Endothelial cell of umbilical vein (primary cell): Measurements from ENCODE around the gene ZBTB20. TPM values are rescaled to one million over a fixed set of nuclear protein-coding genes. Genes with fewer than 3 reads are reported as not detected.

Experiments used
- BruUV-seq: library from RNA; stranded (reverse); fragments of 400-500 nt; replicated peaks from 2 replicates; lab custom pipeline; 2021; lab: Mats Ljungman, UMichigan
- CTCF ChIA-PET: fragments of 300-600, 350-600 bp; sonication (Branson Sonifier 250); formaldehyde crosslinking; loops from one replicate; lab custom pipeline; 2021; ENCODE audit warnings: antibody characterized with exemption, inconsistent platforms; lab: Charles Lee
- POLR2A ChIA-PET: fragments of 300-600, 350-600 bp; sonication (Branson Sonifier 250); formaldehyde crosslinking; loops from one replicate; lab custom pipeline; 2021; ENCODE audit warnings: antibody characterized with exemption, inconsistent platforms; lab: Charles Lee
- DNase-seq: peaks from one replicate; pipeline ENCODE4 v3.0.0-alpha.2; 2011; ENCODE audit warnings: low read depth, low spot score
- FAIRE-seq: peaks from 2 replicates; lab custom pipeline; 2011; peaks lifted over from hg19 to GRCh38; lab: Jason Lieb, UNC
- H2AFZ ChIP-seq: 2 replicates; pipeline ENCODE4 v1.6.0; 2012; ENCODE audit warnings: low read depth, low read length, control low read depth, inconsistent platforms
- H3K27ac ChIP-seq: 2 replicates; pipeline ENCODE4 v1.5.1; 2011; ENCODE audit warnings: low read depth, mild to moderate bottlenecking, control low read depth, low read length, moderate library complexity; ENCODE audit not compliant: insufficient read depth
- H3K27me3 ChIP-seq, 2 experiments: 2 replicates each; pipeline versions ENCODE4 v1.6.0 to v1.6.1; 2011; ENCODE audit warnings: low read length in 2 of 2, mixed read lengths in 1 of 2; ENCODE audit not compliant: control insufficient read depth in 2 of 2, insufficient read depth in 2 of 2
- H3K36me3 ChIP-seq, 2 experiments: 2 replicates in 1 of 2; 3 replicates in 1 of 2; pipeline ENCODE4 v1.5.1; 2011; ENCODE audit warnings: low read length in 2 of 2, mild to moderate bottlenecking in 1 of 2, moderate library complexity in 1 of 2; ENCODE audit not compliant: control insufficient read depth in 2 of 2, insufficient read depth in 2 of 2; ENCODE audit errors: extremely low read depth in 1 of 2
- H3K4me1 ChIP-seq: 3 replicates; pipeline ENCODE4 v1.5.1; 2011; ENCODE audit warnings: mild to moderate bottlenecking, low read length; ENCODE audit not compliant: control insufficient read depth, insufficient read depth; ENCODE audit errors: extremely low read depth
- H3K4me2 ChIP-seq: 2 replicates; pipeline ENCODE4 v1.6.1; 2011; ENCODE audit warnings: low read length, control low read depth, mixed read lengths; ENCODE audit not compliant: insufficient read depth
- H3K4me3 ChIP-seq, 3 experiments: fragments of 200-600 bp in 1 of 3; sonication (generic), shearing (Covaris generic) in 1 of 3; replicated peaks in 1 of 3; 2 replicates each; pipeline ENCODE4 v1.5.1; 2011 to 2016; ENCODE audit warnings: control low read depth in 3 of 3, low read length in 3 of 3, mild to moderate bottlenecking in 2 of 3, inconsistent platforms in 1 of 3, low read depth in 1 of 3, moderate library complexity in 1 of 3; ENCODE audit not compliant: insufficient read depth in 1 of 3
- H3K79me2 ChIP-seq: 2 replicates; pipeline ENCODE4 v1.6.0; 2012; ENCODE audit warnings: low read length, inconsistent platforms; ENCODE audit not compliant: control insufficient read depth, insufficient read depth
- H3K9ac ChIP-seq: replicated peaks from 2 replicates; pipeline ENCODE3; 2011; ENCODE audit warnings: low read length, control low read depth; ENCODE audit not compliant: insufficient read depth; ENCODE audit errors: extremely low read depth
- H3K9me1 ChIP-seq: replicated peaks from 3 replicates; pipeline ENCODE4 v1.6.0; 2011; ENCODE audit warnings: mild to moderate bottlenecking, low read length; ENCODE audit not compliant: control insufficient read depth, insufficient read depth; ENCODE audit errors: extremely low read depth
- H3K9me3 ChIP-seq: replicated peaks from 2 replicates; pipeline ENCODE4 v1.5.1; 2012; ENCODE audit warnings: low read length, inconsistent platforms; ENCODE audit not compliant: control insufficient read depth, insufficient read depth
- H4K20me1 ChIP-seq: replicated peaks from 2 replicates; pipeline ENCODE3; 2011; ENCODE audit warnings: mild to moderate bottlenecking, low read length; ENCODE audit not compliant: control insufficient read depth, insufficient read depth; ENCODE audit errors: extremely low read depth
- CTCF ChIP-seq, 2 donors: IDR thresholded peaks; 1 replicate in 1 of 2; 2 replicates in 1 of 2; pipeline ENCODE4 v1.5.1; 2011; ENCODE audit warnings: low read length in 2 of 2, mild to moderate bottlenecking in 2 of 2, moderate library complexity in 2 of 2, control low read depth in 1 of 2, inconsistent platforms in 1 of 2, low read depth in 1 of 2; ENCODE audit not compliant: insufficient read depth in 1 of 2; ENCODE audit errors: extremely low read depth in 1 of 2
- EZH2 ChIP-seq: IDR thresholded peaks from 2 replicates; pipeline ENCODE4 v1.6.1; 2012; ENCODE audit warnings: borderline replicate concordance, low read depth, mild to moderate bottlenecking, moderate library complexity, low read length, inconsistent platforms; ENCODE audit not compliant: severe bottlenecking
- FOS ChIP-seq: IDR thresholded peaks from 2 replicates; pipeline ENCODE4 v1.6.1; 2011; ENCODE audit warnings: mild to moderate bottlenecking, low read length, moderate library complexity, borderline replicate concordance; ENCODE audit not compliant: insufficient read depth
- GATA2 ChIP-seq: IDR thresholded peaks from 2 replicates; pipeline ENCODE4 v1.7.0; 2011; ENCODE audit warnings: low read depth, mild to moderate bottlenecking, moderate library complexity, mixed read lengths, low read length; ENCODE audit not compliant: insufficient read length, insufficient read depth
- MAX ChIP-seq: IDR thresholded peaks from 2 replicates; pipeline ENCODE4 v1.6.1; 2011; ENCODE audit not compliant: insufficient read depth, insufficient read length
- MYC ChIP-seq: IDR thresholded peaks from one replicate; pipeline ENCODE4 v1.6.1; 2011; ENCODE audit warnings: mild to moderate bottlenecking, low read depth, low read length
- POLR2A ChIP-seq: IDR thresholded peaks from 2 replicates; pipeline ENCODE4 v1.6.1; 2012; ENCODE audit warnings: low read depth, mild to moderate bottlenecking, control low read depth, low read length
- POLR2AphosphoS5 ChIP-seq: IDR thresholded peaks from 2 replicates; pipeline ENCODE4 v1.6.1; 2012; ENCODE audit warnings: low read depth, mild to moderate bottlenecking, control low read depth, low read length, moderate library complexity; ENCODE audit not compliant: insufficient read depth
- dilution Hi-C: fragments of 300-500 bp; cut with MboI; formaldehyde crosslinking; loops from one replicate; pipeline ENCODE4 v1.15.0; 2019; ENCODE audit warnings: low sequenced_read_pairs; ENCODE audit not compliant: extremely low pct_ligation_motif_present
- intact Hi-C: fragments of 100-400 bp; cut with micrococcal nuclease; formaldehyde crosslinking; loops from one replicate; pipeline ENCODE4 v1.10.0; 2022
- polyA plus RNA-seq, 4 experiments: library from polyadenylated mRNA; depleted of rRNA in 3 of 4; stranded (reverse) in 3 of 4; unstranded in 1 of 4; fragments of >200 nt; gene quantifications; 2 replicates each; pipeline versions ENCODE4 v1.2.1 to v1.2.3, GENCODE V29; 2011 to 2012; ENCODE audit warnings: missing spikeins in 1 of 4
- total RNA-seq: library from RNA; stranded (reverse); gene quantifications from 2 replicates; pipeline ENCODE4 v1.2.3, GENCODE V29; 2021

ZBTB20 gene
- total and polyA plus RNA-seq, 2 donors (not counting 3 experiments of a cell fraction or from before 2014, with no cell fraction given), result 2.1 to 20.5 TPM

GRCh38 chr3:114571363-114571762 lies 575.7 kb downstream of the ZBTB20 start:
- no peaks in the 10 kb centered on the region for H3K27me3 ChIP-seq
- intact Hi-C loops (no loop called here), dilution Hi-C loops (no loop called here)
- no peak for DNase-seq
- H3K36me3 ChIP-seq, result no peaks in the 10 kb centered on the region
- H3K79me2 ChIP-seq, result no peaks in the 10 kb centered on the region
- peaks cover 19% of the 10 kb centered on the region for H3K4me1 ChIP-seq
- POLR2A ChIA-PET, result no interaction called here
- H3K4me3 ChIP-seq, result no peak overlapping the region
- no peak overlapping the region for H3K4me2 ChIP-seq
- H2AFZ ChIP-seq, result no peak overlapping the region
- H3K9ac ChIP-seq, result no peak overlapping the region
- no peak for TF ChIP-seq POLR2AphosphoS5
- TF ChIP-seq MYC, result no peak
- TF ChIP-seq POLR2A, result no peak
- no peak for TF ChIP-seq EZH2
- no peak for TF ChIP-seq CTCF (IDR thresholded peaks at IDR 0.05; ENCODE audit: extremely low read depth in 1 of 2, insufficient read depth in 1 of 2, low read depth in 1 of 2, low read length in 2 of 2)
- TF ChIP-seq FOS, result no peak
- TF ChIP-seq GATA2, result no peak
- TF ChIP-seq MAX, result no peak
- peaks cover under 1% of the 10 kb centered on the region for H4K20me1 ChIP-seq
- BruUV-seq, result no TSS peak
- no peaks in the 10 kb centered on the region for H3K9me3 ChIP-seq
- H3K27ac ChIP-seq, result no peak overlapping the region
- no peak for FAIRE-seq
- no peaks in the 10 kb centered on the region for H3K9me1 ChIP-seq
- CTCF ChIA-PET, result interaction anchor here (0.7 kb wide), 1 partner anchor 140 kb away, joined by 3 read pairs; no protein-coding TSS in a partner anchor
